MM.1S (cell line): ENCODE results near the gene ZNF438.

Experiments
- CTCF ChIP-seq: fragments of 300-600 bp; sonication (generic); IDR thresholded peaks from 2 replicates; pipeline ENCODE4 v1.5.1; 2016; ENCODE audit warnings: antibody characterized with exemption, low read length, mixed read lengths
- EZH2 ChIP-seq: fragments of 300-600 bp; sonication (generic); optimal IDR thresholded peaks from 2 replicates; pipeline ENCODE3; 2017; ENCODE audit warnings: low read depth, mild to moderate bottlenecking, antibody characterized with exemption, low read length, mixed read lengths

DNA sequence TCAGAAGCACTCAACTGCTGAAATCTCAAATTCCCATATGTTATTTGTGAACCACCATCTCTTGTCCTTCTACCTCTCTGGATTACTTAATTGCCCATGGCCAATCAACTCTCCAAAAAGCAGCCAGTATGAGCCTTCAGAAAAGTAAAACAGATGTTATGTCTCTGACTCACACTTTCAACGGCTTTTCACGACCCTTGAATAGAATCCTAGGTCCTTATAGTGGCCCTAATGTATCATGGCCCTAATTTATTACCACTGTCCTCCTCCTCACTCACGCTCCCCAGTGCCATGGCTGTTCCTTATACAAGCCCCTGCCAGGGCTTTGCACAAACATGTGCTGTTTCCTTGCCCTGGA, 20.0 kb downstream of the ZNF438 start:
- no peak for TF ChIP-seq CTCF
- TF ChIP-seq EZH2: no peak
